ENCODE results near the gene XYLT1. TPM values are rescaled to one million over a fixed set of nuclear protein-coding genes. Genes with fewer than 3 reads are reported as not detected.

Gene XYLT1
- total and polyA plus RNA-seq, 4 experiments from 2014 or later = 1.4 to 48.5 (median 24.5) TPM

GRCh38 chr16:17446661-17447060, 24.1 kb downstream of the XYLT1 start:
- POLR2A ChIA-PET (ENCODE audit: partially characterized antibody) = interaction anchor here (2.1 kb wide), 1 partner anchor 77 kb away, joined by 6 read pairs; no protein-coding TSS in a partner anchor
- Histone ChIP-seq H3K36me3 (ENCODE audit: insufficient read depth, low read length) (no peaks in the 10 kb centered on the region), H3K27me3 (ENCODE audit: insufficient read depth, low read length) (no peaks in the 10 kb centered on the region), H3K27ac (ENCODE audit: low read depth, low read length) (no peak overlapping the region), H3K4me3 (ENCODE audit: low read length in 2 of 2) (no peak overlapping the region), H3K9me3 (ENCODE audit: control insufficient read depth in 1 of 2, low read length in 2 of 2) (no peaks in the 10 kb centered on the region), H3K4me1 (ENCODE audit: insufficient read depth, low read length) (peaks cover 60% of the 10 kb centered on the region)
- peaks cover 2 to 8% of the 10 kb centered on the region in 2 donors for H3K36me3 Mint-ChIP-seq
- no peaks in the 10 kb centered on the region for H3K27me3 Mint-ChIP-seq
- H3K9me3 Mint-ChIP-seq = no peaks in the 10 kb centered on the region
- intact Hi-C loops (cut with micrococcal nuclease) = no loop called here
- H3K4me1 Mint-ChIP-seq = peaks cover 37 to 66% (median 44%) of the 10 kb centered on the region in 4 donors
- CTCF ChIA-PET (ENCODE audit: partially characterized antibody) = no interaction called here
- DNase-seq = no peak
- H3K27ac Mint-ChIP-seq = peak overlapping the region in 5 of 7 donors; percentile 60 to 96 (median 72)
- H3K4me3 Mint-ChIP-seq = no peak overlapping the region

- Histone ChIP-seq H3K27me3 (ENCODE audit: insufficient read depth, low read length) (no peaks in the 10 kb centered on the region), H3K4me3 (ENCODE audit: low read length in 2 of 2) (no peak overlapping the region), H3K4me1 (ENCODE audit: insufficient read depth, low read length) (peaks cover 51% of the 10 kb centered on the region), H3K27ac (ENCODE audit: low read depth, low read length) (no peak overlapping the region), H3K9me3 (ENCODE audit: control insufficient read depth in 1 of 2, low read length in 2 of 2) (no peaks in the 10 kb centered on the region), H3K36me3 (ENCODE audit: insufficient read depth, low read length) (no peaks in the 10 kb centered on the region)
- CTCF ChIA-PET (ENCODE audit: partially characterized antibody) = no interaction called here
- intact Hi-C loops (cut with micrococcal nuclease) = no loop called here
- peak overlapping the region in 4 of 7 donors; percentile 16 to 60 (median 44) for H3K27ac Mint-ChIP-seq
- H3K36me3 Mint-ChIP-seq = peaks cover 2 to 8% of the 10 kb centered on the region in 2 donors
- H3K9me3 Mint-ChIP-seq = no peaks in the 10 kb centered on the region
- no peak overlapping the region for H3K4me3 Mint-ChIP-seq
- POLR2A ChIA-PET (ENCODE audit: partially characterized antibody) = interaction anchor here (0.9 to 2.1 kb wide), 2 partner anchors 76 to 78 kb away, joined by 3 to 6 read pairs; no protein-coding TSS in a partner anchor
- peaks cover 26 to 56% (median 37%) of the 10 kb centered on the region in 4 donors for H3K4me1 Mint-ChIP-seq
- no peak for DNase-seq
- no peaks in the 10 kb centered on the region for H3K27me3 Mint-ChIP-seq
Observed at GRCh38 chr16:17445421-17445820, 25.3 kb downstream of the XYLT1 start.

- no peaks in the 10 kb centered on the region for H3K36me3 ChIP-seq (ENCODE audit: insufficient read depth, low read length)
- intact Hi-C loops (cut with micrococcal nuclease) = no loop called here
- no peaks in the 10 kb centered on the region for H3K27me3 ChIP-seq (ENCODE audit: insufficient read depth, low read length)
- H3K36me3 Mint-ChIP-seq = peaks cover 2 to 8% of the 10 kb centered on the region in 2 donors
- H3K9me3 Mint-ChIP-seq = no peaks in the 10 kb centered on the region
- ChIA-PET POLR2A (ENCODE audit: partially characterized antibody) (interaction anchor here (2.1 kb wide), 1 partner anchor 75 kb away, joined by 6 read pairs; no protein-coding TSS in a partner anchor), CTCF (ENCODE audit: partially characterized antibody) (no interaction called here)
- no peaks in the 10 kb centered on the region for H3K27me3 Mint-ChIP-seq
- H3K27ac ChIP-seq (ENCODE audit: low read depth, low read length) = no peak overlapping the region
- DNase-seq = no peak
- H3K27ac Mint-ChIP-seq = peak overlapping the region in 2 of 7 donors; percentile 38 to 66
- no peak overlapping the region for H3K4me3 ChIP-seq (ENCODE audit: low read length in 2 of 2)
- H3K4me1 Mint-ChIP-seq = peaks cover 28 to 56% (median 38%) of the 10 kb centered on the region in 4 donors
- H3K9me3 ChIP-seq (ENCODE audit: control insufficient read depth in 1 of 2, low read length in 2 of 2) = no peaks in the 10 kb centered on the region
- H3K4me1 ChIP-seq (ENCODE audit: insufficient read depth, low read length) = peaks cover 51% of the 10 kb centered on the region
- H3K4me3 Mint-ChIP-seq = no peak overlapping the region
Observed at GRCh38 chr16:17444658-17445057, 26.1 kb downstream of the XYLT1 start.

GRCh38 chr16:17440131-17440530, 30.6 kb downstream of the XYLT1 start:
- Mint-ChIP-seq H3K4me1 (peaks cover 31 to 53% (median 43%) of the 10 kb centered on the region in 4 donors), H3K36me3 (peaks cover 0 to 21% of the 10 kb centered on the region in 2 donors)

GRCh38 chr16:17439580-17439979, 31.2 kb downstream of the XYLT1 start:
- Histone ChIP-seq H3K27ac (ENCODE audit: low read depth, low read length) (no peak overlapping the region), H3K9me3 (ENCODE audit: control insufficient read depth in 1 of 2, low read length in 2 of 2) (no peaks in the 10 kb centered on the region), H3K36me3 (ENCODE audit: insufficient read depth, low read length) (no peaks in the 10 kb centered on the region), H3K4me1 (ENCODE audit: insufficient read depth, low read length) (peaks cover 27% of the 10 kb centered on the region), H3K27me3 (ENCODE audit: insufficient read depth, low read length) (no peaks in the 10 kb centered on the region), H3K4me3 (ENCODE audit: low read length in 2 of 2) (no peak overlapping the region)
- Mint-ChIP-seq H3K9me3 (no peaks in the 10 kb centered on the region), H3K36me3 (peaks cover 0 to 21% of the 10 kb centered on the region in 2 donors), H3K27ac (peak overlapping the region; percentile 3 to 87 (median 55)), H3K4me1 (peaks cover 31 to 57% (median 43%) of the 10 kb centered on the region in 4 donors), H3K4me3 (peak overlapping the region in 7 of 8 donors; percentile 21 to 71 (median 64)), H3K27me3 (no peaks in the 10 kb centered on the region)
- CTCF ChIA-PET (ENCODE audit: partially characterized antibody) = interaction anchor here (1.2 to 2.1 kb wide), 4 partner anchors 9 to 80 kb away, joined by 3 to 5 read pairs (median 4); no protein-coding TSS in a partner anchor
- intact Hi-C loops (cut with micrococcal nuclease) = no loop called here
- POLR2A ChIA-PET (ENCODE audit: partially characterized antibody) = interaction anchor here (1.0 to 1.4 kb wide), 2 partner anchors 69 to 80 kb away, joined by 3 to 7 read pairs; no protein-coding TSS in a partner anchor
- DNase-seq = peak in 4 of 5 donors; percentile 17 to 34 (median 26)

More at GRCh38 chr16:17440131-17440530, 30.6 kb downstream of the XYLT1 start:
- intact Hi-C loops (cut with micrococcal nuclease) = no loop called here
- no peaks in the 10 kb centered on the region for H3K36me3 ChIP-seq (ENCODE audit: insufficient read depth, low read length)
- Mint-ChIP-seq H3K9me3 (no peaks in the 10 kb centered on the region), H3K4me3 (peak overlapping the region in 3 of 8 donors; percentile 13 to 71 (median 64)), H3K27me3 (no peaks in the 10 kb centered on the region), H3K27ac (peak overlapping the region in 2 of 7 donors; percentile 18 to 42)
- H3K27ac ChIP-seq (ENCODE audit: low read depth, low read length) = no peak overlapping the region
- CTCF ChIA-PET (ENCODE audit: partially characterized antibody) = interaction anchor here (1.2 to 2.1 kb wide), 4 partner anchors 9 to 80 kb away, joined by 3 to 5 read pairs (median 4); no protein-coding TSS in a partner anchor
- DNase-seq = no peak
- H3K27me3 ChIP-seq (ENCODE audit: insufficient read depth, low read length) = no peaks in the 10 kb centered on the region
- H3K9me3 ChIP-seq (ENCODE audit: control insufficient read depth in 1 of 2, low read length in 2 of 2) = no peaks in the 10 kb centered on the region
- H3K4me3 ChIP-seq (ENCODE audit: low read length in 2 of 2) = no peak overlapping the region
- POLR2A ChIA-PET (ENCODE audit: partially characterized antibody) = interaction anchor here (1.0 to 2.8 kb wide), 4 partner anchors 24 to 80 kb away, joined by 3 to 7 read pairs (median 5); no protein-coding TSS in a partner anchor
- peaks cover 27% of the 10 kb centered on the region for H3K4me1 ChIP-seq (ENCODE audit: insufficient read depth, low read length)

- H3K27me3 ChIP-seq (ENCODE audit: insufficient read depth, low read length) = no peaks in the 10 kb centered on the region
- no peaks in the 10 kb centered on the region for H3K36me3 ChIP-seq (ENCODE audit: insufficient read depth, low read length)
- peaks cover 2 to 17% of the 10 kb centered on the region in 2 donors for H3K36me3 Mint-ChIP-seq
- H3K9me3 Mint-ChIP-seq = no peaks in the 10 kb centered on the region
- H3K9me3 ChIP-seq (ENCODE audit: control insufficient read depth in 1 of 2, low read length in 2 of 2) = no peaks in the 10 kb centered on the region
- H3K4me3 Mint-ChIP-seq = no peak overlapping the region
- H3K4me1 Mint-ChIP-seq = peaks cover 28 to 57% (median 42%) of the 10 kb centered on the region in 4 donors
- no peak overlapping the region for H3K4me3 ChIP-seq (ENCODE audit: low read length in 2 of 2)
- CTCF ChIA-PET (ENCODE audit: partially characterized antibody) = no interaction called here
- no peak for DNase-seq
- H3K27ac Mint-ChIP-seq = peak overlapping the region in 4 of 7 donors; percentile 8 to 64 (median 31)
- H3K27me3 Mint-ChIP-seq = no peaks in the 10 kb centered on the region
- intact Hi-C loops (cut with micrococcal nuclease) = no loop called here
- POLR2A ChIA-PET (ENCODE audit: partially characterized antibody) = no interaction called here
- H3K27ac ChIP-seq (ENCODE audit: low read depth, low read length) = no peak overlapping the region
- peaks cover 27% of the 10 kb centered on the region for H3K4me1 ChIP-seq (ENCODE audit: insufficient read depth, low read length)
Observed at GRCh38 chr16:17437981-17438380, 32.8 kb downstream of the XYLT1 start.

GRCh38 chr16:17437127-17437720, 33.5 kb downstream of the XYLT1 start:
- no peaks in the 10 kb centered on the region for H3K36me3 ChIP-seq (ENCODE audit: insufficient read depth, low read length)
- no peak overlapping the region for H3K4me3 ChIP-seq (ENCODE audit: low read length in 2 of 2)
- Mint-ChIP-seq H3K4me3 (no peak overlapping the region), H3K27ac (peak overlapping the region in 2 of 7 donors; percentile 6 to 8), H3K4me1 (peaks cover 29 to 57% (median 47%) of the 10 kb centered on the region in 4 donors), H3K27me3 (no peaks in the 10 kb centered on the region), H3K36me3 (peaks cover 2 to 22% of the 10 kb centered on the region in 2 donors), H3K9me3 (no peaks in the 10 kb centered on the region)
- CTCF ChIA-PET (ENCODE audit: partially characterized antibody) = no interaction called here
- no peaks in the 10 kb centered on the region for H3K27me3 ChIP-seq (ENCODE audit: insufficient read depth, low read length)
- no peaks in the 10 kb centered on the region for H3K9me3 ChIP-seq (ENCODE audit: control insufficient read depth in 1 of 2, low read length in 2 of 2)
- peaks cover 27% of the 10 kb centered on the region for H3K4me1 ChIP-seq (ENCODE audit: insufficient read depth, low read length)
- POLR2A ChIA-PET (ENCODE audit: partially characterized antibody) = interaction anchor here (1.1 kb wide), 1 partner anchor 20 kb away, joined by 3 read pairs; no protein-coding TSS in a partner anchor
- no peak overlapping the region for H3K27ac ChIP-seq (ENCODE audit: low read depth, low read length)
- no peak for DNase-seq
- intact Hi-C loops (cut with micrococcal nuclease) = no loop called here
